Right lobe of liver (tissue), 4 donors: ENCODE data around the gene POM121C.
"Not testable (repeated sequence)": the region's sequence is repeated elsewhere in the genome, so short reads cannot be mapped to it uniquely, and the experiment has no call there.

Experiments used
- POLR2A ChIP-seq: fragments of 450-650 bp; IDR thresholded peaks from one replicate; pipeline ENCODE4 v1.6.1; 2017; ENCODE audit warnings: antibody characterized with exemption, mild to moderate bottlenecking
- TF ChIP-seq, protein P1 (sequence below), 4 donors: fragments of 200-600 bp in 3 of 4; fragments of 450-650 bp in 1 of 4; IDR thresholded peaks; one replicate each; pipeline versions ENCODE4 v1.5.1 to v1.8.0; 2016 to 2022; ENCODE audit warnings: antibody characterized with exemption in 4 of 4, mild to moderate bottlenecking in 2 of 4
- donor health status: DM: no; HTN: no; CAD: no.
- donor health status: DM: no; HTN: no; CAD: no.
- donor health status: DM: no; HTN: yes; CAD: no.

DNA sequence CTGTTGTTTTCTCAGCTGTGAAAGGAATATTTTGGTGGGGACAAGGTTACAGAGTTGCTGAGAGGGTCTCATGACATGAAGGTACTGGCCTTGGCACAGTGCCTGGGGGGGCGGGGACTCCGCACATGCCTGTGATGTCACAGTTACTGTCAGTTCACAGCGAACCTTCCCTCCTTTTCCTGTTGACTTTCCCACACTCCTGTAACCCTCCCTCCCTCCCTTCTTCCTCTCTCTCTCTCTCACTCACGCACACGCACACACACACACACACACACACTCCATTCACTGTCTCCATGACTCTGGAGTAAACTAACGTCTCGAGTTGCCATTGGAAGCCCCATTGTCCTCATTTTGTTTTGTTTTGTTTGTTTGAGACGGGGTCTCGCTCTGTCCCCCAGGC is 118.8 kb downstream of the POM121C start:
- not testable (repeated sequence) for TF ChIP-seq POLR2A
- TF ChIP-seq, protein P1, sequence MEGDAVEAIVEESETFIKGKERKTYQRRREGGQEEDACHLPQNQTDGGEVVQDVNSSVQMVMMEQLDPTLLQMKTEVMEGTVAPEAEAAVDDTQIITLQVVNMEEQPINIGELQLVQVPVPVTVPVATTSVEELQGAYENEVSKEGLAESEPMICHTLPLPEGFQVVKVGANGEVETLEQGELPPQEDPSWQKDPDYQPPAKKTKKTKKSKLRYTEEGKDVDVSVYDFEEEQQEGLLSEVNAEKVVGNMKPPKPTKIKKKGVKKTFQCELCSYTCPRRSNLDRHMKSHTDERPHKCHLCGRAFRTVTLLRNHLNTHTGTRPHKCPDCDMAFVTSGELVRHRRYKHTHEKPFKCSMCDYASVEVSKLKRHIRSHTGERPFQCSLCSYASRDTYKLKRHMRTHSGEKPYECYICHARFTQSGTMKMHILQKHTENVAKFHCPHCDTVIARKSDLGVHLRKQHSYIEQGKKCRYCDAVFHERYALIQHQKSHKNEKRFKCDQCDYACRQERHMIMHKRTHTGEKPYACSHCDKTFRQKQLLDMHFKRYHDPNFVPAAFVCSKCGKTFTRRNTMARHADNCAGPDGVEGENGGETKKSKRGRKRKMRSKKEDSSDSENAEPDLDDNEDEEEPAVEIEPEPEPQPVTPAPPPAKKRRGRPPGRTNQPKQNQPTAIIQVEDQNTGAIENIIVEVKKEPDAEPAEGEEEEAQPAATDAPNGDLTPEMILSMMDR (IDR thresholded peaks at IDR 0.05): not testable (repeated sequence)
